Lower lobe of right lung (tissue), 2 donors: Measurements from ENCODE around the gene NPIPB4. TPM values are rescaled to one million over a fixed set of nuclear protein-coding genes. Genes with fewer than 3 reads are reported as not detected.
"Not testable (repeated sequence)": the region's sequence is repeated elsewhere in the genome, so short reads cannot be mapped to it uniquely, and the experiment has no call there.

ENCODE experiments used
- ATAC-seq, 2 donors: fragments of 200-7000 bp; cut with Tn5 transposase; one replicate each; pipeline ENCODE4 v1.9.1; 2020 to 2022; ENCODE audit warnings: mild to moderate bottlenecking in 2 of 2, moderate library complexity in 2 of 2
- DNase-seq: peaks from one replicate; pipeline ENCODE4 v3.0.0-alpha.2; 2020
- H3K27ac ChIP-seq: fragments of 200-600 bp; one replicate; pipeline ENCODE4 v1.8.0; 2022
- H3K27me3 ChIP-seq: fragments of 200-600 bp; one replicate; pipeline ENCODE4 v1.8.0; 2022; ENCODE audit warnings: low read depth
- H3K36me3 ChIP-seq: fragments of 200-600 bp; one replicate; pipeline ENCODE4 v1.8.0; 2022; ENCODE audit warnings: mild to moderate bottlenecking
- H3K4me1 ChIP-seq: fragments of 200-600 bp; one replicate; pipeline ENCODE4 v1.8.0; 2022
- H3K4me3 ChIP-seq: fragments of 200-600 bp; one replicate; pipeline ENCODE4 v1.8.0; 2022; ENCODE audit warnings: mild to moderate bottlenecking
- H3K9me3 ChIP-seq: fragments of 200-600 bp; one replicate; pipeline ENCODE4 v1.8.0; 2022
- intact Hi-C: fragments of 100-400 bp; cut with DNase I; formaldehyde crosslinking; loops from one replicate; pipeline ENCODE4 v1.11.0; 2022
- long read RNA-seq: library from polyadenylated mRNA; unstranded; transcript quantifications from one replicate; pipeline ENCODE4 v2.0.0, GENCODE V29; 2021
- total RNA-seq: library from RNA; stranded (reverse); fragmentation: NEBNext Ultra II Directional; extraction: Animal tissue kit (Norgen Biotek cat#: 25700); gene quantifications from one replicate; pipeline ENCODE4 v1.2.1, GENCODE V29; 2021
- donor health status: DM: no; HTN: yes; CAD: no; lungs with severe emphysema.

Gene NPIPB4
- 129 TPM for total RNA-seq
- long read RNA-seq, partial matches to known transcripts: 0 of 12 reads
- long read RNA-seq, other reads (novel, unspliced or antisense): 12 of 12 reads

- not testable (repeated sequence) for ATAC-seq
These were observed at the start of gene NPIPB4 for GRCh38 chr16:21857656-21858055. TSS of gene NPIPB4 (minus strand) at chr16:21857756. CDS start at chr16:21857378, 378 bp downstream.

GRCh38 chr16:21898998-21899397, 41.4 kb upstream of the NPIPB4 start:
- H3K4me1 ChIP-seq, intact Hi-C loops, H3K9me3 ChIP-seq, DNase-seq, H3K36me3 ChIP-seq, H3K27ac ChIP-seq, H3K27me3 ChIP-seq, H3K4me3 ChIP-seq, ATAC-seq: not testable (repeated sequence)

More at GRCh38 chr16:21857656-21858055, at the start of gene NPIPB4:
- DNase-seq, H3K9me3 ChIP-seq, H3K27ac ChIP-seq, H3K27me3 ChIP-seq, H3K36me3 ChIP-seq, H3K4me1 ChIP-seq, H3K4me3 ChIP-seq, intact Hi-C loops: not testable (repeated sequence)

- ATAC-seq, H3K4me3 ChIP-seq, intact Hi-C loops, H3K27ac ChIP-seq, H3K4me1 ChIP-seq, H3K36me3 ChIP-seq, DNase-seq, H3K9me3 ChIP-seq, H3K27me3 ChIP-seq: not testable (repeated sequence)
These were observed 24.4 kb upstream of the NPIPB4 start for GRCh38 chr16:21881988-21882387.

GRCh38 chr16:21837186-21837585, 20.4 kb downstream of the NPIPB4 start:
- H3K27me3 ChIP-seq, H3K9me3 ChIP-seq, H3K4me1 ChIP-seq, DNase-seq, intact Hi-C loops, H3K36me3 ChIP-seq, H3K4me3 ChIP-seq, H3K27ac ChIP-seq, ATAC-seq: not testable (repeated sequence)

- H3K4me1 ChIP-seq, H3K9me3 ChIP-seq, H3K27ac ChIP-seq, intact Hi-C loops, H3K36me3 ChIP-seq, DNase-seq, H3K4me3 ChIP-seq, H3K27me3 ChIP-seq, ATAC-seq: not testable (repeated sequence)
These were observed 21.2 kb downstream of the NPIPB4 start for GRCh38 chr16:21836334-21836733.

- H3K9me3 ChIP-seq, H3K4me3 ChIP-seq, intact Hi-C loops: not testable (repeated sequence)
These were observed 21.8 kb downstream of the NPIPB4 start for GRCh38 chr16:21835747-21836146.

GRCh38 chr16:21834211-21834610, 23.3 kb downstream of the NPIPB4 start:
- ATAC-seq, H3K4me1 ChIP-seq, H3K4me3 ChIP-seq, intact Hi-C loops, H3K27me3 ChIP-seq, DNase-seq, H3K36me3 ChIP-seq, H3K9me3 ChIP-seq, H3K27ac ChIP-seq: not testable (repeated sequence)

More at GRCh38 chr16:21835747-21836146, 21.8 kb downstream of the NPIPB4 start:
- H3K27me3 ChIP-seq, H3K27ac ChIP-seq, ATAC-seq, H3K4me1 ChIP-seq, H3K36me3 ChIP-seq, DNase-seq: not testable (repeated sequence)

GRCh38 chr16:21829929-21830328, 27.6 kb downstream of the NPIPB4 start:
- DNase-seq, H3K4me1 ChIP-seq, H3K27ac ChIP-seq, H3K27me3 ChIP-seq, ATAC-seq, H3K36me3 ChIP-seq, H3K9me3 ChIP-seq, intact Hi-C loops, H3K4me3 ChIP-seq: not testable (repeated sequence)

- H3K27ac ChIP-seq: not testable (repeated sequence)
These were observed 31.4 kb downstream of the NPIPB4 start for GRCh38 chr16:21826067-21826706.

GRCh38 chr16:21825526-21825925, 32.0 kb downstream of the NPIPB4 start:
- H3K4me1 ChIP-seq, H3K27me3 ChIP-seq, H3K27ac ChIP-seq, H3K4me3 ChIP-seq, ATAC-seq, intact Hi-C loops, H3K9me3 ChIP-seq, H3K36me3 ChIP-seq, DNase-seq: not testable (repeated sequence)

More at GRCh38 chr16:21826067-21826706, 31.4 kb downstream of the NPIPB4 start:
- H3K4me1 ChIP-seq, ATAC-seq, H3K36me3 ChIP-seq, H3K4me3 ChIP-seq, H3K27me3 ChIP-seq, intact Hi-C loops, DNase-seq, H3K9me3 ChIP-seq: not testable (repeated sequence)

- ATAC-seq, DNase-seq, H3K36me3 ChIP-seq, H3K4me3 ChIP-seq, H3K27ac ChIP-seq, intact Hi-C loops, H3K9me3 ChIP-seq, H3K27me3 ChIP-seq: not testable (repeated sequence)
- H3K4me1 ChIP-seq: peaks cover 10% of the 10 kb centered on the region
These were observed 34.3 kb downstream of the NPIPB4 start for GRCh38 chr16:21823258-21823657.

GRCh38 chr16:21820908-21821465, 36.6 kb downstream of the NPIPB4 start:
- DNase-seq, H3K36me3 ChIP-seq, H3K27me3 ChIP-seq, intact Hi-C loops, ATAC-seq, H3K9me3 ChIP-seq: not testable (repeated sequence)
- Histone ChIP-seq H3K4me3 (peak overlapping the region; percentile 60), H3K27ac (peak overlapping the region; percentile 79), H3K4me1 (peaks cover 10% of the 10 kb centered on the region)

GRCh38 chr16:21820028-21820907, 37.3 kb downstream of the NPIPB4 start:
- intact Hi-C loops, H3K9me3 ChIP-seq, H3K36me3 ChIP-seq, H3K27me3 ChIP-seq: not testable (repeated sequence)
- Histone ChIP-seq H3K27ac (peak overlapping the region; percentile 79), H3K4me3 (peak overlapping the region; percentile 60), H3K4me1 (peaks cover 10% of the 10 kb centered on the region)
- ATAC-seq (peak; percentile 97 to 99), DNase-seq (peak; percentile 80)
